Endothelial cell of umbilical vein (primary cell): ENCODE data around the gene TBX1.

Experiments used
- CTCF ChIP-seq, 2 donors: IDR thresholded peaks; 1 replicate in 1 of 2; 2 replicates in 1 of 2; pipeline ENCODE4 v1.5.1; 2011; ENCODE audit warnings: low read length in 2 of 2, mild to moderate bottlenecking in 2 of 2, moderate library complexity in 2 of 2, control low read depth in 1 of 2, inconsistent platforms in 1 of 2, low read depth in 1 of 2; ENCODE audit not compliant: insufficient read depth in 1 of 2; ENCODE audit errors: extremely low read depth in 1 of 2
- EZH2 ChIP-seq: IDR thresholded peaks from 2 replicates; pipeline ENCODE4 v1.6.1; 2012; ENCODE audit warnings: borderline replicate concordance, low read depth, mild to moderate bottlenecking, moderate library complexity, low read length, inconsistent platforms; ENCODE audit not compliant: severe bottlenecking
- FOS ChIP-seq: IDR thresholded peaks from 2 replicates; pipeline ENCODE4 v1.6.1; 2011; ENCODE audit warnings: mild to moderate bottlenecking, low read length, moderate library complexity, borderline replicate concordance; ENCODE audit not compliant: insufficient read depth
- MAX ChIP-seq: IDR thresholded peaks from 2 replicates; pipeline ENCODE4 v1.6.1; 2011; ENCODE audit not compliant: insufficient read depth, insufficient read length
- MYC ChIP-seq: IDR thresholded peaks from one replicate; pipeline ENCODE4 v1.6.1; 2011; ENCODE audit warnings: mild to moderate bottlenecking, low read depth, low read length
- POLR2A ChIP-seq: IDR thresholded peaks from 2 replicates; pipeline ENCODE4 v1.6.1; 2012; ENCODE audit warnings: low read depth, mild to moderate bottlenecking, control low read depth, low read length

- no peak for TF ChIP-seq MYC
- TF ChIP-seq CTCF (IDR thresholded peaks at IDR 0.05; ENCODE audit: extremely low read depth in 1 of 2, insufficient read depth in 1 of 2, low read depth in 1 of 2, low read length in 2 of 2), result no peak
- no peak for TF ChIP-seq FOS
- TF ChIP-seq POLR2A, result no peak
- TF ChIP-seq EZH2, result no peak
- TF ChIP-seq MAX, result no peak
Measured at GRCh38 chr22:19772422-19772672, 11.8 kb downstream of the TBX1 start.
